ENCODE data around the gene SLAMF1. TPM values are rescaled to one million over a fixed set of nuclear protein-coding genes. Genes with fewer than 3 reads are reported as not detected.
A peak's percentile ranks its signal among the peaks of the same experiment; 100 is the strongest.
"Not testable (repeated sequence)": the region's sequence is repeated elsewhere in the genome, so short reads cannot be mapped to it uniquely, and the experiment has no call there.

SLAMF1 gene
- total RNA-seq, 2 experiments from 2014 or later: 101 to 112 TPM

DNA sequence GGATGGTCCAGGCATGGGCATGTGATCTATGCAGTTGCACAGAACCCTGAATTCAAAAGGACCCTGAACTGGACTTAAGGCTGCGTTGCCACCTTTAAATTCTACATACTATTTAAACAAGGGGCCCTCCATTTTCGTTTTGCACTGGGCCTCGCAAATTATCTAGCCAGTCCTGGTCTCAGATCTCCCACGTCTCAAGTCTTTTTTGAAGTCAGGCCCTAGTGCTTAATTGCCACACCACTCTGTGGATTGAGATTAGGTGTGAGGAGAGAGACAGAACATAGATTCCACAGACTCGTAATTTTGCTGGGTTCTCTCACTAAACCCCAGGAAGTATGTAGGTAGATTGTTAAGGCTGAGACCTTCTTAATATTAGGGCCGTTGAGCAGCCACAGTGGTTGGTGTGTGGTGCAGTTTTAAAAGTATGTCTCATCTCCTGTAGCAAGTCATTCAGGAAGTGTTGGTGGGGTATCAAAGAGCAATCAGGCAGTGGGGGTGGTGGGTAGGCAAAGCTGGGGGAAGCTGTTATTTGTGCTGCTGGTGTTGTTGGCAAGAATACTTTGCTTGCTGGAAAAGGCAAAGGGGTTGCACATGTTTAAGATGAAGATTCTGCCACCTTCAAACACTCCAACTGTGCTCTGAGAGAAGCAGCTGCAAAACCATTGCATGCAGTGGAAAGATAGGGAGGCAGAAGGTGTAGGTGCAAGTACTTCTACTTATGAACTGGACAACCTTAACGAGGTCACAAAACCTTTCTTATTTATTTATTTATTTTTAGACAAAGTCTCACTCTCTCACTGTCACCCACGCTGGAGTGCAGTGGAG, 78.8 kb downstream of the SLAMF1 start:
- DNase-seq: peak; percentile 77
- peak overlapping the region; percentile 62 for H3K4me3 Mint-ChIP-seq
- H3K27me3 Mint-ChIP-seq (ENCODE audit: low read depth): no peaks in the 10 kb centered on the region
- peaks cover 4% of the 10 kb centered on the region for H3K9me3 Mint-ChIP-seq
- intact Hi-C loops (cut with micrococcal nuclease): loop anchor here (1.0 to 2.0 kb wide), 3 partner anchors 8 to 139 kb away; no protein-coding TSS in a partner anchor
- peaks cover 10% of the 10 kb centered on the region for H3K36me3 Mint-ChIP-seq (ENCODE audit: low read depth)
- CTCF ChIA-PET: interaction anchor here (0.6 to 1.2 kb wide), 3 partner anchors 33 to 113 kb away, joined by 3 to 4 read pairs (median 3); no protein-coding TSS in a partner anchor
- H3K4me1 Mint-ChIP-seq (ENCODE audit: low read depth): peaks cover 84% of the 10 kb centered on the region
- H3K27ac Mint-ChIP-seq: peak overlapping the region; percentile 95

DNA sequence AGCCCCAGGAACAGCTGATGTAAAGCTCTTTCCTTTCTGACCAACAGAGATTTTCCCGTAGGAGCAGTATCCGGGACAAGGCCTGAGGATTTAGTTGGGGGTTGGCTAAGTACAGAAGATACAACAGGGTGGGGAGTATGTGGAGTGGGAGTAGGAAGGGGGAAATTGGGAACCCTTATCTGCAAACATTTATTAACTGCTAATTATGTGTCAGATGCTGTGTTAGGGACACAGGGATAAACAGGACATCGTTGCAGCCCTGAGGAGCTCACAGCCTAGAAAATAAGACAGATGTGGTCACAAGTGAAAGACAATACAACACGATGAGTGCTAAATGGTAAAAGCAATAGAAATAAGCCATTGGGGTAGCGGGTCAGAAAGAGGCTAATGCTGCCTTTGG, 79.5 kb downstream of the SLAMF1 start:
- DNase-seq: no peak
- peaks cover 11% of the 10 kb centered on the region for H3K9me3 Mint-ChIP-seq
- no peak overlapping the region for H3K4me3 Mint-ChIP-seq
- peaks cover 17% of the 10 kb centered on the region for H3K36me3 Mint-ChIP-seq (ENCODE audit: low read depth)
- H3K27ac Mint-ChIP-seq: peak overlapping the region; percentile 95
- CTCF ChIA-PET: interaction anchor here (0.7 to 1.1 kb wide), 3 partner anchors 12 to 39 kb away, joined by 3 to 4 read pairs (median 3); no protein-coding TSS in a partner anchor
- intact Hi-C loops (cut with micrococcal nuclease): no loop called here
- peaks cover 81% of the 10 kb centered on the region for H3K4me1 Mint-ChIP-seq (ENCODE audit: low read depth)
- H3K27me3 Mint-ChIP-seq (ENCODE audit: low read depth): no peaks in the 10 kb centered on the region

DNA sequence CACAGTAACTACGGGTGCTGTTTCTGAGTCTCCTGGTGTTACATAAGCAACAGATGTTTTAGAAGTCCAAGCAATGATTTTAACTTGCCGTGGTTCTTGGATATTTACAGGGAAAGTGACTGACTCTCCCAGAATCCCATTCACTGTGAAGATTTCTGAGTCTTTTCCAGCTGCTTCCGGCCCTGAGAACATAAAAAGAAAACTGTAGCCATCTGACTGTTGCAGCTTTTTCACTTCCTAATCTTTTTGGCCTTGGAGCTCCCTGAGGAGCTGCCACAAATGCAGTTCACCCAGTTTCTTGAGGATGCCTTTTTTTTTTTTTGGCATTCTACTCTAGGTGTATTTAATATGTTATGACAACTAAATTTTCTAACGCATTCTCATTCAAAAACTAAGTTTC, 81.3 kb downstream of the SLAMF1 start:
- CTCF ChIA-PET: interaction anchor here (0.6 to 1.9 kb wide), 3 partner anchors 25 to 641 kb away, joined by 3 to 5 read pairs (median 4); no protein-coding TSS in a partner anchor
- intact Hi-C loops (cut with micrococcal nuclease): no loop called here
- Mint-ChIP-seq H3K36me3 (ENCODE audit: low read depth) (peaks cover 15% of the 10 kb centered on the region), H3K4me1 (ENCODE audit: low read depth) (peaks cover 81% of the 10 kb centered on the region), H3K27ac (no peak overlapping the region), H3K9me3 (peaks cover 13% of the 10 kb centered on the region), H3K4me3 (no peak overlapping the region), H3K27me3 (ENCODE audit: low read depth) (no peaks in the 10 kb centered on the region)
- no peak for DNase-seq

DNA sequence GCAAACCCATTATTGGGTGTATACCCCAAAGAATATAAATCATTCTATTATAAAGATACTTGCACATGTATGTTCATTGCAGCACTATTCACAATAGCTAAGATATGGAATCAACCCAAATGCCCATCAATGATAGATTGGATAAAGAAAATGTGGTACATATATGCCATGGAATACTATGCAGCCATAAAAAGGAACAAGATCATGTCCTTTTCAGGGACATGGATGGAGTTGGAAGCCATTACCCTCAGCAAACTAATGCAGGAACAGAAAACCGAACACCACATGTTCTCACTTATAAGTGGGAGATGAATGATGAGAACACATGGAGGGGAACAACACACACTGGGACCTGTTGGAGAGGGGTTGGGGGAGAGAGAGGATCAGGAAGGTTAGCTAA, 83.6 kb downstream of the SLAMF1 start:
- peaks cover 22% of the 10 kb centered on the region for H3K36me3 Mint-ChIP-seq (ENCODE audit: low read depth)
- H3K4me3 Mint-ChIP-seq; H3K27ac Mint-ChIP-seq; DNase-seq; H3K27me3 Mint-ChIP-seq (ENCODE audit: low read depth); intact Hi-C loops (cut with micrococcal nuclease): not testable (repeated sequence)
- peaks cover 15% of the 10 kb centered on the region for H3K9me3 Mint-ChIP-seq
- CTCF ChIA-PET: interaction anchor here (0.9 kb wide), 1 partner anchor 135 kb away, joined by 3 read pairs; no protein-coding TSS in a partner anchor
- peaks cover 86% of the 10 kb centered on the region for H3K4me1 Mint-ChIP-seq (ENCODE audit: low read depth)

GRCh38 chr1:160562745-160563144, 84.1 kb downstream of the SLAMF1 start:
- H3K4me3 Mint-ChIP-seq; H3K27me3 Mint-ChIP-seq (ENCODE audit: low read depth); CTCF ChIA-PET; intact Hi-C loops (cut with micrococcal nuclease); DNase-seq; H3K27ac Mint-ChIP-seq: not testable (repeated sequence)
- peaks cover 15% of the 10 kb centered on the region for H3K9me3 Mint-ChIP-seq
- peaks cover 23% of the 10 kb centered on the region for H3K36me3 Mint-ChIP-seq (ENCODE audit: low read depth)
- H3K4me1 Mint-ChIP-seq (ENCODE audit: low read depth): peaks cover 84% of the 10 kb centered on the region

DNA sequence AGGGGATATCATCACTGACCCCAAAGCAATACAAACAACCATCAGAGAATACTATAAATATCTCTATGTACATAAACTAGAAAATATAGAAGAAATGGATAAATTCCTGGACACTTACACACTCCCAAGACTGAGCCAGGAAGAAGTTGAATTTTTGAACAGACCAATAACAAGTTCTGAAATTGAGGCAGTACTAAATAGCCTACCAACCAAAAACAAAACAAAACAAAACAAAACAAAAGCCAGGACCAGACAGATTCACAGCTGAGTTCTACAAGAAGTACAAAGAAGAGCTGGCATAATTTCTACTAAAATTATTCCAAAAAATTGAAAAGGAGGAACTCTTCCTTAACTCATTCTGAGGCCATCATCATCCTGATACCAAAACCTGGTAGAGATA, 86.0 kb downstream of the SLAMF1 start:
- peak overlapping the region; percentile 86 for H3K27ac Mint-ChIP-seq
- intact Hi-C loops (cut with micrococcal nuclease): loop anchor here (1.0 kb wide), 1 partner anchor 7 kb away; no protein-coding TSS in a partner anchor
- H3K4me1 Mint-ChIP-seq (ENCODE audit: low read depth): peaks cover 65% of the 10 kb centered on the region
- no peak for DNase-seq
- peak overlapping the region; percentile 57 for H3K4me3 Mint-ChIP-seq
- peaks cover 15% of the 10 kb centered on the region for H3K9me3 Mint-ChIP-seq
- no peaks in the 10 kb centered on the region for H3K27me3 Mint-ChIP-seq (ENCODE audit: low read depth)
- H3K36me3 Mint-ChIP-seq (ENCODE audit: low read depth): peaks cover 23% of the 10 kb centered on the region
- CTCF ChIA-PET: interaction anchor here (0.6 to 6.9 kb wide), 8 partner anchors 15 to 95 kb away, joined by 3 to 39 read pairs (median 4); partner anchors contain the start of gene CD84

- Mint-ChIP-seq H3K4me3 (peak overlapping the region; percentile 57), H3K4me1 (ENCODE audit: low read depth) (peaks cover 58% of the 10 kb centered on the region), H3K27ac (peak overlapping the region; percentile 86), H3K36me3 (ENCODE audit: low read depth) (peaks cover 23% of the 10 kb centered on the region), H3K9me3 (peaks cover 15% of the 10 kb centered on the region), H3K27me3 (ENCODE audit: low read depth) (no peaks in the 10 kb centered on the region)
- no peak for DNase-seq
- intact Hi-C loops (cut with micrococcal nuclease): loop anchor here (1.0 kb wide), 1 partner anchor 8 kb away; no protein-coding TSS in a partner anchor
- CTCF ChIA-PET: interaction anchor here (0.6 to 6.9 kb wide), 7 partner anchors 10 to 95 kb away, joined by 3 to 39 read pairs (median 4); no protein-coding TSS in a partner anchor
These were observed 86.7 kb downstream of the SLAMF1 start for GRCh38 chr1:160560045-160560705.

DNA sequence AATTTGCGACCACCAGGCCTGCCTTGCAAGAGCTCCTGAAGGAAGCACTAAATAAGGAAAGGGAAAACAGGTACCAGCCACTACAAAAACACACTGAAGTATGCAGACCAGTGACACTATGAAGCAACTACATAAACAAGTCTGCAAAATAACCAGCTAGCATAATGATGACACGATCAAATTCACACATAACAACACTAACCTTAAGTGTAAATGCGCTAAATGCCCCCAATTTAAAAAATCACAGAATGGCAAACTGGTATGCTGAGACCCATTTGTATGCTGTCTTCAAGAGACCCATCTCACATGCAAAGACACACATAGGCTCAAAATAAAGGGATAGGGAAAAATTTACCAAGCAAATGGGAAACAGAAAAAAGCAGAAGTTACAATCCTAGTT, 87.4 kb downstream of the SLAMF1 start:
- intact Hi-C loops (cut with micrococcal nuclease); DNase-seq; H3K27me3 Mint-ChIP-seq (ENCODE audit: low read depth): not testable (repeated sequence)
- H3K4me3 Mint-ChIP-seq: peak overlapping the region; percentile 65
- CTCF ChIA-PET: interaction anchor here (1.9 to 6.9 kb wide), 3 partner anchors 10 to 48 kb away, joined by 6 to 39 read pairs (median 37); no protein-coding TSS in a partner anchor
- H3K27ac Mint-ChIP-seq: peak overlapping the region; percentile 74
- H3K36me3 Mint-ChIP-seq (ENCODE audit: low read depth): peaks cover 23% of the 10 kb centered on the region
- peaks cover 15% of the 10 kb centered on the region for H3K9me3 Mint-ChIP-seq
- H3K4me1 Mint-ChIP-seq (ENCODE audit: low read depth): peaks cover 52% of the 10 kb centered on the region

- CTCF ChIA-PET: interaction anchor here (1.9 to 6.9 kb wide), 3 partner anchors 9 to 48 kb away, joined by 6 to 39 read pairs (median 37); no protein-coding TSS in a partner anchor
- Mint-ChIP-seq H3K27ac (peak overlapping the region; percentile 20), H3K9me3 (peaks cover 15% of the 10 kb centered on the region), H3K27me3 (ENCODE audit: low read depth) (no peaks in the 10 kb centered on the region), H3K4me3 (peak overlapping the region; percentile 11), H3K36me3 (ENCODE audit: low read depth) (peaks cover 23% of the 10 kb centered on the region), H3K4me1 (ENCODE audit: low read depth) (peaks cover 48% of the 10 kb centered on the region)
- no peak for DNase-seq
- intact Hi-C loops (cut with micrococcal nuclease): no loop called here
These were observed 88.0 kb downstream of the SLAMF1 start for GRCh38 chr1:160558660-160559380.

Measured in activated naive CD4-positive, alpha-beta T cell treated with anti-CD3 and anti-CD28 coated beads for 36 hours (primary cell).